GM19238 (cell line): ENCODE results near the gene PIANP.

Experiments used
- DNase-seq: peaks from one replicate; pipeline ENCODE4 v3.0.0; 2011; ENCODE audit warnings: low spot score; ENCODE audit not compliant: insufficient read length

PIANP gene

DNA sequence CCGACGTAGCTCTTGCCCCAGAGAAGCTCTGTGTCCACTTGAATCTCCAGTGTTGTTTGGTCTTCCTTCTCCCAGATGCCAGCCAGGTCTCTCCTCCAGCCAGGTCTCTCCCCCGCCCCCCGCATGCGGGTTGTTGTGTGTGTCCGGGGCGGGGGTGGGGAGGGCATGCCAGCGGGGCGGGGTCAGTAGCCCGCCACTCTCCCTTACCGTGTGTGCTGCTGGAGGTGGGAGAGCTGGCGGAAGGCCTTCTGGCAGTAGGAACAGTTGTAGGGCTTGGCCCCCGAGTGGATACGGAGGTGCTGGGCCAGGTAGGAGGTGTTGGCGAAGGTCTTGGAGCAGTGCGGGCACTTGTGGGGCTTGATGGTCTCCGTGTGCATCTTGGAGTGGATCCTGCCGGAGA lies 28.5 kb downstream of the PIANP start:
- no peak for DNase-seq

DNA sequence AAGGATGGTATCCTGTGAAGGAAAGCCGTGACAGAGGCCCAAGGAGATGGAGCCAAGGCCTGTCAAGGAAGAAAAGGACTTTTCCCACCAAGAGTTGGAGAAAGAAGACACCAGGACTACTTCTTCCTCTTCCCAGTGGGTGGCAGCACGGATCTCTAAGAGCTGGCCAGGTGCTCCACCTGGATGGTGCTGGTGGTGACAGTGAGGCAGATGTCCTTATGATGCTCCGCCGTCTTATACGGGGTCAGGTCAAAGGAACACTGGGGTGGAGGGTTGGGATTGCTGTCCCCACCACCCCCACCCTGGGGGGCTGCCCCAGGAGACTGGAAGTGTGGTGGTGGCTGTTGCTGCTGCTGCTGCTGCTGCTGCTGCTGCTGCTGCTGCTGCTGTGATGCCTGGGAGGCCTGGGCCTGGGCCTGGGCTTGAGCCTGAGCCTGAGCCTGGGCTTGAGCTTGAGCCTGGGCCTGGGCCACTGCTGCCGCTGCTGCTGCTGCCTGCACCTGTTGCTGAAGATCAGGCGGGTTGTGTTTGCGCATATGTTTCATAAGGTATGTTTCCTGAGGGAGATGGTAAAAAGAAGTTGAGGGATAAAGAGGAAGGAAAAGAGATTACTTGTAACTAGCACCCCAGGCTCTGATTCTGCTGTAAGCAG lies 32.9 kb downstream of the PIANP start:
- no peak for DNase-seq

DNA sequence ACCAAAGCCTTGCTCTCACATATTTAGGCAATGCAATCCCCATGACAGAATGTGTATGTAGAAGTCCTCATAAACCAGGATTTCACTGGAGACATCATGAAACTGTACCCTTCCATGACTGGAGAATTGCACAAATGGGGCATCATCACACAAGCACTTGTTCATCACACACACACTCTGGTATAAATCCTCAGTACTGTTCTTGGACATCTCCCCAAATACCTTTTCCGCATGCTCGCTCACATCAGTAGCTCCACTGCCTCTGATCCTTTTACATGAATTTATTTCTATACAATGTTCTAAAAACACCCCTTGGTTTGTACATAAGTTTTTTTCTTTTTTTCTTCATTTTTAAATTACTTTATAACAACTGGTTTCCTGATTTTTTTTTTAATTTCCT lies 34.4 kb downstream of the PIANP start:
- no peak for DNase-seq

DNA sequence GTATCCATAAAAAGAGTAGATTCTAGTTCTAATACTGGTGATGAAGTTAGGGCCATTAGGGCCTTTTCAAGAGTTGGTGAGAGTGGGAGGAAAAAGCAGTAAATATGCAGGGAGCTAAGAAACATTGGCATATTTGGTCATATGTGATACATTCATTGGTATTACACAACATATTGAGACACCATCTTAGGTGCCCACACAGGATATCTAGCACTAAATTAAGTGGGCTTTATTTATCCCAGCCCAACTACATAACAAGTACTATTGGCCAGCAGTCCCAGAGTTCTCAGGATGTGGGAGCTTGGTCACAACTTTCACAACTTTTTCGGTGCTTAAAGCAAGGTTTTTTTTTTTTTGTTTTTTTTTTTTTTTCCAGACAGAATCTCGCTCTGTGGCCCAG lies 35.7 kb downstream of the PIANP start:
- no peak for DNase-seq

DNA sequence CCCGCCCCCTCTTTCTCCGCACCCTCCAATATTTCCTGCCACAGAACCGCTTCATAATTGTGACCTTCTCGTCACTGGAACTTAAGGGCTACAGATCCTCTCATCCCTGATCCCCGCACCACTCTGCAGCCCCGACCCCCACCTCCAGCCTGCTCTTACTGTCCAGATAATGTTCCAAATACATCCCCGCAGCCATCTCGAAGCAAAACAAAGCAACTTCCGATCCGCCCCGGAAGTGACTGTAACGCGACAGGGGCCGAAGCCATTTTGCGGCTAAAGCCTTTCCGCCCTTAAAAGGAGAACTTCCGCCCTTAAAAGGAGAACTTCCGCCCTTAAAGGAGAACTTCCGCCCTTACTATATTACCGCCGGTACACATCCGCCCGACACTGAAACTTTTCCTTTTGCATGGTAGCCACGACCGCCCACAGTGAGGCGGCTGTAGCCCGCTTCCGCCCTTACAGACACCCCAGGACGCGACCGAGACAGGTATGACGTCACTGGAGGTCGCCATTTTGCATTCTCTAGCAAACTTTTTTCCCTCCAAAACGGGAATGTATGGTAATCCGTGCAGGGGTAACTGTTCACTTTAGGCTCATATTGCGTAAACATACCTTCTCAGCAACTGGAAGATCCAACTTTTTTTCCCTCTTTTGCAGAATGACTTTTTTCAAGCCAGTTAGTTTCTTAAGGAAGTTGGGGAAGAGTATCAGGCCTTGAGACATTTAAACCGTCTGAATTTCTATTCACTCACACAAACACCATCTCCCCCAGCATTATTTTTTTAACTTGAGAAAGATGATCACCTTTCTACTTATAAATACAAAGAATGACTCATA lies 37.5 kb downstream of the PIANP start, which contains the start of gene ING4:
TSS of gene ING4 (minus strand) at position 214 of the 837 bp plus-strand sequence. CDS start at position 196, 18 bp downstream.
- peak; percentile 96 for DNase-seq

DNA sequence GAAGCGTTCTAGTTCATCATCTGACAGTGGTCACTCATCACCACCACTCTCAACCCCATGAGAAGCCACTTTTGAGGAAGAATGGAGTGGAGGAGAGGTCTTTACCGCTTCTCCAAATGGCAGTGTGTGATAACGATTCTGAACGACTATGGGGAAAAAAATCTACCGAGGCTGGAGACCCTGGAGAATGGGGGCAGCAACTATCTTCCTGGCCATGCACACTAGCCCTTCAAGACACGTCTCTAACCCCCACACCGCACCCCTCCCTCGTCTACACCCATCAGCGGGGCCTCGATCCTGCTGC lies 38.1 kb downstream of the PIANP start:
- peak; percentile 59 for DNase-seq

DNA sequence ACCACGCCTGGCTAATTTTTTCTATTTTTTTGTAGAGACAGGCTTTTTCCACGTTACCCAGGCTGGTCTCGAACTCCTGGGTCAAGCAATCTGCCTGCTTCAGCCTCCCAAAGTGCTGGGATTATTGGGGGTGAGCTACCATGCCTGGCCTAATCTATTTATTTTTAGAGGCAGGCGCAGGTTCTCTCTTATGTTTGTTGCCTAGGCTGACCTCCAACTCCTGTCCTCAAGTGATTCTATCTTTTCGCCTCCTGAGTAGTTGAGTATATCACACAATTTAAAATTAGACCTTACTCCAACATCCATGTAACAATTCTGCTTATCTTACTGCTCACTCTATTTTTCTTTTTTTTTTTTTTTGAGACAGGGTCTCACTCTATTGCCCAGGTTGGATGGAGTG lies 46.6 kb downstream of the PIANP start:
- no peak for DNase-seq

DNA sequence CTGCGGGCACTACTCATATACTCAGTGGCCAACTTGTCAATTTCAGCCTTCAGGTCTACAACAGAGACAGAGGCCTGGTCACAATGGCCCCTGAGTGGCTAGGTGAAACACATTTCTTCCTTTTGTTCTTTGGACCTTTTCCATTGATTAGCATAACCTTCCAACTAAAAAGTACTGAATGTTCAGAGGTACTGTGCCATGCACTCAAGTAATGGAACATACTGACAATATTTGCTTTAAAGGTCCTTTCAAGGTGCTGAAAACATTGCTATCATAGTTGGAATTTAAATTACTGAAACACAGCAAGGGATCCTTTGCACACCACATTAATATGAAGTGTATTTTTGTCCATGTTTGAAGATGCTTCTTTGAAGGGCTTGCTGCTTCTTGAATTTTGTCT lies 47.3 kb downstream of the PIANP start:
- no peak for DNase-seq

DNA sequence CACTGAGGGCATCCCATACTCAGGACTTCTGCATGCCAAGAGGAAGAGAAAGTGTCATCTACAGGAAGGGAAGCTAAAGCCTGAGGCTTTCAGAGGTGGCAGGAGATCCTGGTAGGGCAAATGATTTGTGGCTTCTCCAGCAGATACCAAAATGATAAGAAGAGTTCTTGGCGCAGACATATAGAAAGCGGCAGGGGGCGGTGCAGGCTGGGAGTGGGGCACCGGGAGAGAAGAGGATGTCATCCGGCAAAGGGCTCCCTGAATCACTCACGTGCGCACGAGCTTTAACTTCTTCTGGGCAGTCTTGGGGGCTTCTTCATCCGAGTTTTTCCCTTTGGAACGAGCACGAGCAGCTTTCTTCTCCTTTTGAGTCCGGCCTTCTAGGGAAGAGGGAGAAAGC lies 48.2 kb downstream of the PIANP start:
- no peak for DNase-seq

DNA sequence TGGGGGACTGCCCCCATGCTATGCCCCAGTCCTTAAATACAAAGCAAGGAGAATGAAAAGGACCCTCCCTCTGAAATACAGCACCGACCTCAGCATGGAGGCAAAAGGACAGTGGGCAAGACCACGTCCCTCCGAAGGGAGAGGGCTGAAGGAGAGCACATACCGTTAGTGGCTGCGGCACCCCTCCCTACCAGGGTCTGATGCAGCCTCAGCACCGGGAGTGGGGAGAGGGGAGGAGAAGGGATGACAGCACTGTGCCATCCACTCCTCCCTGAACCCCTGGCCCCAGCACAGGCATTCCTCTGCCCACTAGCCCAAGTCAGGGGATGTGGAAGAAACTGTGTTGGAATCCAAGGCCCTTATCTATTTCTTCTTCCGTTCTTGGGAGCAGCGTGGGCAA lies 49.8 kb downstream of the PIANP start:
- DNase-seq, result no peak

DNA sequence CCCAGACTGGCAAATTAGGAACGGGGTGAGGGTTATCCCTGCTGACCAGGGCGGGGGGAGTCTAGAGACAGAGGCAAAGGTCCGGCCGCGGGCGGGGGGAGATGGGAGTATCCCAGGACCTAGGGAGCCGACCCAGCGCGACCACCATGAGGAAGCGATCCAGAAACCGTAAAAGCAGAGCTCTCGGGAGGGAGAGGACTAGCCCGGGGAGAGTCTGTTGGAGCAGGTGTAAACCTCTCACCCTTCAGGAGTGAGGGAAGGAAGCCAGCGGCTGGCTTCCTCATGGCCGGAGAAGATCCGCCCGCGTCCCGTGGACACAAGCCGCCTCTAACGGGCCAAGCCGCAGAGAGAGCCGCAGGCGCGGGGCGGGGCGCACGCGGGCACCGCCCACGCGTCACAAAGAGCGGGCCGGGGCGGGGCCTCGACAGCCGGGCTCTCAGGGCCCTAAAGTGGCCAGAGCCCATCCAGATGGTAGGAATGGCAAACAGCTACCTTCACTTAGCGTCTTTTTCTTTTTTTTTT lies 53.5 kb downstream of the PIANP start, which contains the start of gene ACRBP:
TSS of gene ACRBP (minus strand) at position 350 of the 522 bp plus-strand sequence. CDS start at position 284, 66 bp downstream.
- no peak for DNase-seq

DNA sequence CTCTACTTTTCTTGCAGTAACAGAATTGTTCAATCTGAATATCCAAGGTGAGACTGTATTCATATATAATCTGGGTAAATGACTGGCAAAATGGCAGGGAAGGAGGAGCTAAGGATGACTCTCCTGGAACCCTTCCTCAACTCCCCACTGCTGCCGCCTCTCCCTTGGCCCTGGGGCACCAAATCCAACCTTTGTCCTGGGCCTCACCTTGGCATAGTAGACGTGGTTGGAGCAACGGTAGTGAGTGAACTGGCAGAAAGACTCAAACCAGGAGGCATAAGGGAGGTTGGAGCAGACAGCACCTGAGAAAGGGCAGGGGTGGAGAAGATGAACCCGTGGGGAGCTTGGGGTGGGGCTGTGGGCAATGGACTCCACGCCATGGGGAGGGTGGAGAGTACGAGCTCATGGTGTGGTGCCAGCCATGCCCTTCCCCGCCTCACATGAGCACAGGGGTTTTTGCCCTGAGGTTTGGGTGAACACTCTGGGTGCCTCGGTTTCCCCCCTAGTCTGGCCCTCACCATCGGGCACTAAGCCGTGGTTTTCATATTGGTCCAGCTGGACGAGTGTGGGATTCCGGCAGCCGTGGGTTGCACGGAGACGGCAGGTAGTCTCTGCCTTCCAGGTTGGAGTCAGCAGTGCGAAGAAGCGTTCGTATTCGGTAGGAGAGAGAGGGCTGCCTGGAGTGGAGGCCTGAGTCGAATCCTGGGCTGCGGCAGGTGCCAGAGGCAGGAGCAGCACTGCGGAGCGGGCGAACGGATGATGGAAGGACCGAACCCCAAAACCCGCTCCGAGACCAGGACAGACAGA lies 54.1 kb downstream of the PIANP start:
- no peak for DNase-seq

DNA sequence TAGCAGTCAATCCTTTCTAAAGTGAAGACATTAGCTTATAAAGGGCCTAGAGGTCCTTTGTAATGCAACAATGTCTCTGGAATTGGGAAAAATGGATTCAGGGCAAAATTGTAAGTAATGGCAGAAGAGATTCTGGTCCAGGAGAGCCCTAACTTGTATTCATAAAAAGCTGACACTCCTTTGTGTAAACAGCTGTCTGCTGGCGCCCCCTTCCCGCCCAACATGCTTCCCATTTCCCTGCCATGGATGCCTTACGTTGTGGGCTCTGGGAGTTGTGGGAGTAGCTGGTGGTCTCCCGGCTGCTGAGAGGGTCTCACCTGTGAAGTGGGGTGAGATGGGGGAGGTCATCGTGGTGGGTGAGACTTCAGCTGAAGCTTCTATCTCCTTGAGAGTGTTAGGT lies 55.7 kb downstream of the PIANP start:
- no peak for DNase-seq

DNA sequence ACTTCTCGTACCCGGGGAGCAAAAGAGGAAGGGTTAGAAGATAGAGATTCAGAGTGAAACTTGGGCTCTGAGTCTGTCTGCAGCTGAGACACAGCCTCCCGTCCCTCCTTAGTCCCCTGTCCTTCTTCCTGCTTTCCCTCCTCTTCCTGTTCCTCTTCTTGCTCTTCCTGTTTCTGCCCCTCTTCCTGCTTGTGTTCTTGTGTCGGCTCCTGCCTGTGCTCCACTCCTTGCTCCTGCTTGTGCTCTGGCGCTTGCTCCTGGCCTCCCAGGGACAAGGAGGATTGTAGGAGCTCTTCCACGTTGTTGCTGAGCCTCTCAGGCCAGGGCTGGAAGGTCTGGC lies 56.4 kb downstream of the PIANP start:
- no peak for DNase-seq
